ENCODE data around the gene MAPRE3.

DNA sequence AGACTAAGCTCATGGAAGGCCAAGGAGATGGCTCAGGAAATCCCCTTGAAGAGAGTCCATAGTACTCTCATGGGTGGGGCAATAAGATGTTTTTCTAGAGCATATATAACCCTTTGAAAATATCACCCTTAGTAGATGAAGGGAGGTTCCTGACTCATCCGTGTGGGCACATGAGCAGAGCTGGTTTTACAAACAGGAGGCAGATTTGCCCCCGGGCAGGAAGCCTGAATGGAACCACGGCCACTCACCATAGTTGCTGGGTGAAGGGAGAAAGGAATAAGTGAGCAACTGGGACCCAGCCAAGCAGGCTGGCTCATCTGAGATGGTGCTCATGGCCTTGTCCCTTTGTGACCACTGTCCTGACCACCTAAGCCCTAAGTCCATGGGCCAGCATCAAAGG, 29.0 kb upstream of the MAPRE3 start:
- no peak for TF ChIP-seq EZH2 (IDR thresholded peaks at IDR 0.05; ENCODE audit: insufficient read depth, poor library complexity, severe bottlenecking)
- TF ChIP-seq EZH2phosphoT487 (IDR thresholded peaks at IDR 0.05; ENCODE audit: insufficient read depth, low read depth) = no peak
